ENCODE results near the gene C19orf33. TPM values are rescaled to one million over a fixed set of nuclear protein-coding genes. Genes with fewer than 3 reads are reported as not detected.
"Not testable (repeated sequence)": the region's sequence is repeated elsewhere in the genome, so short reads cannot be mapped to it uniquely, and the experiment has no call there.

Gene C19orf33
- total and polyA plus RNA-seq, 12 donors, result 0.88 to 46.2 (median 3.2) TPM; not detected in 3

DNA sequence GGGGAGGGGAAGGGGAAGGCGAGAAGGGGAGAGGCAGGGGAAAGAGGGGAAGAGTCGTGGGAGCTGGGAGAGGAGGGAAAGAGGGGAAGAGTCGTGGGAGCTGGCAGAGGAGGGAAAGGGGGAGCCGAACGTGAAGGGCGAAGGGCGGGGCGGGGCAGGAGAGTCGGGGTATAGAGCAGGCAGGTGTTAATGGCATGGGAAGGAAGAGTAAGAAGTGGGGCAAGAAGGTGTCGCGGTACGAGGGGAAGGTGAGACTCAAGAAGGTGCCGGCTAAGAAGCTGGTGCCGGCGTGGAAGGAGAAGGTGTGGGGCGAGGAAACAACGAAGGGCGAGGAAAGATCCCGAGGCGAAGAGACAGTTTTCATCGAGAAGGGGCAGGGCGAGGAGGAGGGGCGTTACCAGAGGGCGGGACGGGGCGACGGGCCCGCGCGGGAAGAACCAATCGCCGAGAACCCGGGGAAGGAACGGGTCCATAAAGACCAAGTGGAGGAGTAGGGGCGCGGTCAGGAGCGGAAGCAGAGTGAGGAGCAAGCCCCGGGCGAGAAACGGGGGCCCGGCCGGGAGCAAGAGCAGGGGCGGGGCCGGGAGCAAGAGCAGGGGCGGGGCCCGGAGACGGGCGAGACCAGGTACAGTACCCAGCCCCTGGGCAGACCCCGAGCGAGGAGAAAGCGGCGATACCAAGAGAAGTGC is 32.0 kb downstream of the C19orf33 start:
- peak; percentile 94 to 99 (median 98) for DNase-seq
- intact Hi-C loops (cut with DNase I), result loop anchor here in 1 of 2 donors (2.0 to 5.0 kb wide), 2 partner anchors 36 to 103 kb away; partner anchors contain the start of gene PSMD8
- TF ChIP-seq, protein P1, sequence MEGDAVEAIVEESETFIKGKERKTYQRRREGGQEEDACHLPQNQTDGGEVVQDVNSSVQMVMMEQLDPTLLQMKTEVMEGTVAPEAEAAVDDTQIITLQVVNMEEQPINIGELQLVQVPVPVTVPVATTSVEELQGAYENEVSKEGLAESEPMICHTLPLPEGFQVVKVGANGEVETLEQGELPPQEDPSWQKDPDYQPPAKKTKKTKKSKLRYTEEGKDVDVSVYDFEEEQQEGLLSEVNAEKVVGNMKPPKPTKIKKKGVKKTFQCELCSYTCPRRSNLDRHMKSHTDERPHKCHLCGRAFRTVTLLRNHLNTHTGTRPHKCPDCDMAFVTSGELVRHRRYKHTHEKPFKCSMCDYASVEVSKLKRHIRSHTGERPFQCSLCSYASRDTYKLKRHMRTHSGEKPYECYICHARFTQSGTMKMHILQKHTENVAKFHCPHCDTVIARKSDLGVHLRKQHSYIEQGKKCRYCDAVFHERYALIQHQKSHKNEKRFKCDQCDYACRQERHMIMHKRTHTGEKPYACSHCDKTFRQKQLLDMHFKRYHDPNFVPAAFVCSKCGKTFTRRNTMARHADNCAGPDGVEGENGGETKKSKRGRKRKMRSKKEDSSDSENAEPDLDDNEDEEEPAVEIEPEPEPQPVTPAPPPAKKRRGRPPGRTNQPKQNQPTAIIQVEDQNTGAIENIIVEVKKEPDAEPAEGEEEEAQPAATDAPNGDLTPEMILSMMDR (IDR thresholded peaks at IDR 0.05), result no peak
- peak in 1 of 2 donors; percentile 67 for TF ChIP-seq POLR2A (IDR thresholded peaks at IDR 0.05)
- peak overlapping the region; percentile 32 to 89 (median 62) for H3K4me3 ChIP-seq
- WGBS, 4 donors, result 0 to 1% (median 0%) methylated on average over 44 to 52 of the region's 52 CpGs
- no peaks in the 10 kb centered on the region for H3K36me3 ChIP-seq (replicated peaks in 1 of 2)
- H3K27me3 ChIP-seq, result no peaks in the 10 kb centered on the region
- peak overlapping the region; percentile 81 to 97 (median 94) for H3K27ac ChIP-seq
- no peaks in the 10 kb centered on the region for H3K9me3 ChIP-seq (replicated peaks in 1 of 3)
- H3K4me1 ChIP-seq (replicated peaks in 1 of 2), result peaks cover 0 to 5% of the 10 kb centered on the region in 2 donors

DNA sequence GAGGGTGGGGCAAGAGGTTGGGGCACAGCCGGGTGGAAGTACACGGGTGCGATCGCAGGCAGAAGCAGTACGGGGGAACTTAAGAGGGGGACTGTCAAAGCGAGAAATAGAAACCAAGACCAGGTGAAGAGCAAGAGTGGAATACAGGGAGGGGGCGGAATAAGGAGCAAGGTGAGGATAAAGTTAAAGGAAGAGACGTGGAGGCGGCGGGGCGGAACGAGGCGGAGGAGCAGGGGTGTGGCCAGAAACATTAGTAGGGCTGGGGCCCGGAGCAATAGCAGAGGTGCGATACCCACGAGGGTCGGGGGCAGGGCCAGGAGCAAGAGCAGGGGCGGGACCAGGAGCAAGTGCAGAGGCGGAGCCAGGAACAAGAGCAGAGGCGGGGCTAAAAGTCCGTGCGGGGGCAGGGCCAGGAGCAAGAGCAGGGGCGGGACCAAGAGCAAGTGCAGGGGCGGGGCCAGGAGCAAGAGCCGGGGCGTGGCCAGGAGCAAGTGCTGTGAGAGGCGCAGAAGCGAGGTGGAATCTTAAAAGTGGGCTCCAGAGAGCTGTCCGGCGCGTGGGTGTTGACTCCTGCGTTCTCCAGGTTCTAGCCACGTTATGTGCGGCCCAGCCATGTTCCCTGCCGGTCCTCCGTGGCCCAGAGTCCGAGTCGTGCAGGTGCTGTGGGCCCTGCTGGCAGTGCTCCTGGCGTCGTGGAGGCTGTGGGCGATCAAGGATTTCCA is 32.7 kb downstream of the C19orf33 start:
- TF ChIP-seq, protein P1 (IDR thresholded peaks at IDR 0.05), result no peak
- no peak for TF ChIP-seq POLR2A (IDR thresholded peaks at IDR 0.05)
- Histone ChIP-seq H3K4me1 (replicated peaks in 1 of 2) (peaks cover 0 to 5% of the 10 kb centered on the region in 2 donors), H3K4me3 (peak overlapping the region; percentile 32 to 89 (median 62)), H3K36me3 (replicated peaks in 1 of 2) (no peaks in the 10 kb centered on the region), H3K27ac (peak overlapping the region; percentile 81 to 97 (median 94)), H3K9me3 (replicated peaks in 1 of 3) (no peaks in the 10 kb centered on the region), H3K27me3 (no peaks in the 10 kb centered on the region)
- 1 to 4% (median 2%) methylated on average over 27 to 41 of the region's 41 CpGs for WGBS, 4 donors
- peak; percentile 94 to 98 (median 97) for DNase-seq
- intact Hi-C loops (cut with DNase I), result loop anchor here in 1 of 2 donors (5.0 kb wide), 1 partner anchor 36 kb away; the partner anchor contains the start of gene PSMD8

DNA sequence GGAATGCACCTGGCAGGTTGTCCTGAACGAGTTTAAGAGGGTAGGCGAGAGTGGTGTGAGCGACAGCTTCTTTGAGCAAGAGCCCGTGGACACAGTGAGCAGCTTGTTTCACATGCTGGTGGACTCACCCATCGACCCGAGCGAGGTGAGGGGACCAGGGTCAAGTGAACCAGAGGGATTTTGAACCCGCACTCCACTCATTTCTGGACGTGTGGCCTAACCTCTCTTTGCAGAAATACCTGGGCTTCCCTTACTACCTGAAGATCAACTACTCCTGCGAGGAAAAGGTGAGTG is 33.3 kb downstream of the C19orf33 start:
- no peak for DNase-seq
- H3K4me1 ChIP-seq (replicated peaks in 1 of 2), result peaks cover 0 to 5% of the 10 kb centered on the region in 2 donors
- 56 to 69% (median 58%) methylated on average over 8 to 10 of the region's 10 CpGs for WGBS, 4 donors
- H3K36me3 ChIP-seq (replicated peaks in 1 of 2), result no peaks in the 10 kb centered on the region
- intact Hi-C loops (cut with DNase I), result loop anchor here in 1 of 2 donors (5.0 kb wide), 1 partner anchor 35 kb away; the partner anchor contains the start of gene PSMD8
- no peaks in the 10 kb centered on the region for H3K9me3 ChIP-seq (replicated peaks in 1 of 3)
- TF ChIP-seq POLR2A (IDR thresholded peaks at IDR 0.05), result no peak
- TF ChIP-seq, protein P1 (IDR thresholded peaks at IDR 0.05), result no peak
- peak overlapping the region in 3 of 5 donors; percentile 94 to 97 (median 95) for H3K27ac ChIP-seq
- H3K4me3 ChIP-seq, result peak overlapping the region in 2 of 4 donors; percentile 64 to 89
- H3K27me3 ChIP-seq, result no peaks in the 10 kb centered on the region

DNA sequence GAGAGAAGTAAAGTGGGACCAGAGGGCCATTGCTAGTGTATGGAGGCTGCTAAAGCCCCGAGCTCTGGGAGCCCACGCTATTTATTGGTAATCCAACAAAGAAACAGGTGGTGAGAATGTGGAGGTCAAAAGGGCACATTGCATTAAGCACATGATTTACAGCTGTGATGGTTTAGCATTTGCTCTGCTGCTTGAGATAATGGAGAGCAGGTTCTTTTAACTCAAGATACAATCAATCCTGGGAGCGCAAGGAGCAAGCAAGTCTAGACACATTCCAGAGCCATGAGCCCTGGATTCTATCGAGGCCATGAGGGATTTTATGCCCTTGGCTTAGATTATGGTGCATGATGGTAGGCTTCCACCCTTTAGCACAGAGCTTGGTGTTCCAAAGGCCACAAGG is 35.0 kb downstream of the C19orf33 start:
- not testable (repeated sequence) for H3K4me3 ChIP-seq; DNase-seq; H3K27ac ChIP-seq; H3K36me3 ChIP-seq (replicated peaks in 1 of 2); H3K9me3 ChIP-seq (replicated peaks in 1 of 3); H3K27me3 ChIP-seq; H3K4me1 ChIP-seq (replicated peaks in 1 of 2)
- intact Hi-C loops (cut with DNase I), result loop anchor here in 1 of 2 donors (5.0 kb wide), 1 partner anchor 33 kb away; the partner anchor contains the start of gene PSMD8
- 68 to 81% (median 76%) methylated on average over 4 of the region's 4 CpGs for WGBS, 4 donors

Measured in adrenal gland (tissue), 12 donors.